ENCODE data around the gene FAAP20.
"Not testable (repeated sequence)": the region's sequence is repeated elsewhere in the genome, so short reads cannot be mapped to it uniquely, and the experiment has no call there.

Gene FAAP20

DNA sequence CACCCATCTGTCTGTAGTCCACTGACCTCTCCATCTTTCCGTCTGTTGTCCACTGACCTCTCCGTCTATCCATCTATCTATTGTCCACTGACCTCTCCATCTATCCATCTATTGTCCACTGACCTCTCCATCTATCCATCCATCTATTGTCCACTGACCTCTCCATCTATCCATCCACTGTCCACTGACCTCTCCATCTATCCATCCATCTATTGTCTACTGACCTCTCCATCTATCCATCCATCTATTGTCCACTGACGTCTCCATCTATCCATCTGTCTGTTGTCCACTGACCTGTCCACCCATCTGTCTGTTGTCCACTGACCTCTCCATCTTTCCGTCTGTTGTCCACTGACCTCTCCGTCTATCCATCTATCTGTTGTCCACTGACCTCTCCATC lies 46.7 kb downstream of the FAAP20 start:
- H3K18ac ChIP-seq (ENCODE audit: low read length); H4K91ac ChIP-seq (ENCODE audit: low read depth, low read length, poor library complexity); H3K4me3 ChIP-seq (ENCODE audit: low read length in 2 of 2); H3K79me1 ChIP-seq (ENCODE audit: low read depth, low read length); H3K4ac ChIP-seq (ENCODE audit: low read length); H2BK5ac ChIP-seq (ENCODE audit: low read length); DNase-seq (ENCODE audit: low spot score); H3K14ac ChIP-seq (ENCODE audit: low read length); H2AFZ ChIP-seq (ENCODE audit: low read length); H2BK120ac ChIP-seq (ENCODE audit: low read depth, low read length); H2BK15ac ChIP-seq (ENCODE audit: low read length); H3K27ac ChIP-seq (replicated peaks; ENCODE audit: low read length); H3K9me3 ChIP-seq (replicated peaks in 1 of 2; ENCODE audit: control insufficient read depth in 2 of 2, insufficient read depth in 1 of 2, low read depth in 1 of 2, low read length in 2 of 2); H3K23ac ChIP-seq (ENCODE audit: low read depth, low read length, poor library complexity); H2BK12ac ChIP-seq (ENCODE audit: low read length); H3K4me2 ChIP-seq (ENCODE audit: insufficient read depth, low read length, poor library complexity, severe bottlenecking); H3K9ac ChIP-seq (ENCODE audit: low read depth, low read length, poor library complexity); H3K4me1 ChIP-seq (ENCODE audit: control insufficient read depth in 2 of 2, insufficient read depth in 1 of 2, low read depth in 1 of 2, low read length in 2 of 2); H2AK5ac ChIP-seq (ENCODE audit: low read depth, low read length); H3K27me3 ChIP-seq (ENCODE audit: control insufficient read depth in 3 of 3, insufficient read depth in 3 of 3, low read depth in 1 of 3, low read length in 3 of 3); H4K8ac ChIP-seq (ENCODE audit: low read depth, low read length): not testable (repeated sequence)
- H3K36me3 ChIP-seq (replicated peaks in 1 of 2; ENCODE audit: control insufficient read depth in 2 of 2, insufficient read depth in 2 of 2, low read length in 2 of 2): peaks cover 0 to 25% of the 10 kb centered on the region in 2 donors
- no CpG with 5 or more reads among the region's 5 CpGs for WGBS, 2 donors (ENCODE audit: extremely low coverage in 2 of 2, insufficient read length in 2 of 2, insufficient replicate concordance in 1 of 2)

DNA sequence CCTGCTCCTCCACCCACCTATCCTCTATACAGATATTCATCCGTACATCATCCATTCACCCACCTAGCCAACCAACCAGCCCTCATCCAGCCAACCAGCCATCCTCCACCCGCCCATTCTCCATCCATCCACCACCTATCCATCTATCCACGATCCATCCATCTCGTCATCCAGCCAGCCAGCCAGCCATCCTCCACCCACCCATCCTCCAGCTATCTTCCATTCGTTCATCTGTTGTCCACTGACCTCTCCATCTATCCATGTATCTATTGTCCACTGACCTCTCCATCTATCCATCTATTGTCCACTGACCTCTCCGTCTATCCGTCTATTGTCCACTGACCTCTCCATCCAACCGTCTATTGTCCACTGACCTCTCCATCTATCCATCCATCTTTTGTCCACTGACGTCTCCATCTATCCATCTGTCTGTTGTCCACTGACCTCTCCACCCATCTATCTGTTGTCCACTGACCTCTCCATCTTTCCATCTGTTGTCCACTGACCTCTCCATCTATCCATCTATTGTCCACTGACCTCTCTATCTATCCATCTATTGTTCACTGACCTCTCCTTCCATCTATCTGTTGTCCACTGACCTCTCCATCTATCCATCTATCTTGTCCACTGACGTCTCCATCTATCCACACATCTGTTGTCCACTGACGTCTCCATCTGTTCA lies 47.6 kb downstream of the FAAP20 start:
- peaks cover 0 to 6% (median 0%) of the 10 kb centered on the region in 3 experiments for H3K27me3 ChIP-seq (ENCODE audit: control insufficient read depth in 3 of 3, insufficient read depth in 3 of 3, low read depth in 1 of 3, low read length in 3 of 3)
- H2AFZ ChIP-seq (ENCODE audit: low read length): no peak overlapping the region
- H3K14ac ChIP-seq (ENCODE audit: low read length): no peak overlapping the region
- H3K4me3 ChIP-seq (ENCODE audit: low read length in 2 of 2): no peak overlapping the region
- H3K36me3 ChIP-seq (replicated peaks in 1 of 2; ENCODE audit: control insufficient read depth in 2 of 2, insufficient read depth in 2 of 2, low read length in 2 of 2): peaks cover 0 to 21% of the 10 kb centered on the region in 2 donors
- no peak for DNase-seq (ENCODE audit: low spot score)
- H3K4me1 ChIP-seq (ENCODE audit: control insufficient read depth in 2 of 2, insufficient read depth in 1 of 2, low read depth in 1 of 2, low read length in 2 of 2): no peaks in the 10 kb centered on the region
- H3K4me2 ChIP-seq (ENCODE audit: insufficient read depth, low read length, poor library complexity, severe bottlenecking): no peak overlapping the region
- peak overlapping the region; percentile 30 for H3K23ac ChIP-seq (ENCODE audit: low read depth, low read length, poor library complexity)
- no peak overlapping the region for H2AK5ac ChIP-seq (ENCODE audit: low read depth, low read length)
- H3K9me3 ChIP-seq (replicated peaks in 1 of 2; ENCODE audit: control insufficient read depth in 2 of 2, insufficient read depth in 1 of 2, low read depth in 1 of 2, low read length in 2 of 2): no peaks in the 10 kb centered on the region
- H2BK120ac ChIP-seq (ENCODE audit: low read depth, low read length): no peak overlapping the region
- H4K91ac ChIP-seq (ENCODE audit: low read depth, low read length, poor library complexity): no peak overlapping the region
- no peak overlapping the region for H2BK15ac ChIP-seq (ENCODE audit: low read length)
- H2BK12ac ChIP-seq (ENCODE audit: low read length): no peak overlapping the region
- 100% methylated on average over 2 to 4 of the region's 11 CpGs for WGBS, 2 donors (ENCODE audit: extremely low coverage in 2 of 2, insufficient read length in 2 of 2, insufficient replicate concordance in 1 of 2)
- no peak overlapping the region for H3K27ac ChIP-seq (replicated peaks; ENCODE audit: low read length)
- no peak overlapping the region for H2BK5ac ChIP-seq (ENCODE audit: low read length)
- no peak overlapping the region for H3K4ac ChIP-seq (ENCODE audit: low read length)
- no peak overlapping the region for H4K8ac ChIP-seq (ENCODE audit: low read depth, low read length)
- H3K18ac ChIP-seq (ENCODE audit: low read length): no peak overlapping the region
- peaks cover 5% of the 10 kb centered on the region for H3K79me1 ChIP-seq (ENCODE audit: low read depth, low read length)
- H3K9ac ChIP-seq (ENCODE audit: low read depth, low read length, poor library complexity): no peak overlapping the region

DNA sequence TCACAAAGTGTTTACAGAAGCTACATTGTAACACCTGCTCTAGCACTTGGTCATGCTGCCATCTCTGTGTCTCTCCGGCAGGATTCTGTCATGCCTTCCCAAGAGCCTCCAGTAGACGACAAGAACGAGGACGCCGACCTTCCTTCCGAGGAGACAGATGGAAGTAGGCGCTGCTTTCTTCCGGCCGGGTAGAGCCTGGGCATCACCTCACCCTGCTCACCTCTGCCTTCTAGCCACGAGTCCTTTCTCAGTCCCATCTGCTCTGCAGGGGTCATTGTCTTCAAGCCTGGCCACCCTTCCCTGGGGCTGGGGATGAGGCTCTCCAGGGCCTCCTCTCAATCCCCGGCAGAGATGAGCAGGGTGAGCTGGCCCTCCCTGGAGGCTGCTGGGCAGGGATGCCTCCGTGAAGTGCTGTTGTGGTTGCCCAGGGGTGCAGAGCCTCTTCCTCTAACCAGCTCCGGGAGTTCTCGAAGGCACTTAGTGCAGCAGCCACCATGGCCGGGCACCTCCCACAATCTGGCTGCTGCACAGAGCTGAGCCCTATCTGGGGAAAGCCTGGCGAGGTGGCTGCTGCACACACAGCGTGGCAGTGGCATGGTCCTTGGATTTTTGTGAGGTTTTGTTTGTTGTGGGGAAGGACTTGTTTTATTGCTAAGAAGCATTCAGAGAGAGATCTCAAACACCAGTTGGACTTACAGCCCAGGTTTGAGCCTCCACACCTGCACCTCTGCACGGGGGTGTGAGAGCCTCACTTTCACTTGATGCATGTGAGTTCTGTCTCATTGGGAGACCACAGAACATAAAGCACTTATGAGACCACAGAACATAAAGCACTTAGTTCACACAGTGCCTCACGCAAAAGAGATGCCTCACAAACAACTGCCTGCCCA lies 48.4 kb downstream of the FAAP20 start:
- no peak for DNase-seq (ENCODE audit: low spot score)
- H2BK120ac ChIP-seq (ENCODE audit: low read depth, low read length): no peak overlapping the region
- WGBS, 2 donors (ENCODE audit: extremely low coverage in 2 of 2, insufficient read length in 2 of 2, insufficient replicate concordance in 1 of 2): no CpG with 5 or more reads among the region's 19 CpGs
- H3K9me3 ChIP-seq (replicated peaks in 1 of 2; ENCODE audit: control insufficient read depth in 2 of 2, insufficient read depth in 1 of 2, low read depth in 1 of 2, low read length in 2 of 2): no peaks in the 10 kb centered on the region
- H3K9ac ChIP-seq (ENCODE audit: low read depth, low read length, poor library complexity): peak overlapping the region; percentile 3
- no peaks in the 10 kb centered on the region for H3K4me1 ChIP-seq (ENCODE audit: control insufficient read depth in 2 of 2, insufficient read depth in 1 of 2, low read depth in 1 of 2, low read length in 2 of 2)
- no peak overlapping the region for H4K8ac ChIP-seq (ENCODE audit: low read depth, low read length)
- peak overlapping the region; percentile 46 for H2BK5ac ChIP-seq (ENCODE audit: low read length)
- H3K4ac ChIP-seq (ENCODE audit: low read length): no peak overlapping the region
- H3K36me3 ChIP-seq (replicated peaks in 1 of 2; ENCODE audit: control insufficient read depth in 2 of 2, insufficient read depth in 2 of 2, low read length in 2 of 2): peaks cover 0 to 19% of the 10 kb centered on the region in 2 donors
- no peak overlapping the region for H2AFZ ChIP-seq (ENCODE audit: low read length)
- peak overlapping the region in 1 of 2 donors; percentile 35 for H3K4me3 ChIP-seq (ENCODE audit: low read length in 2 of 2)
- H3K18ac ChIP-seq (ENCODE audit: low read length): no peak overlapping the region
- peak overlapping the region; percentile 27 for H3K23ac ChIP-seq (ENCODE audit: low read depth, low read length, poor library complexity)
- no peak overlapping the region for H4K91ac ChIP-seq (ENCODE audit: low read depth, low read length, poor library complexity)
- H2AK5ac ChIP-seq (ENCODE audit: low read depth, low read length): no peak overlapping the region
- no peak overlapping the region for H2BK15ac ChIP-seq (ENCODE audit: low read length)
- peaks cover 5% of the 10 kb centered on the region for H3K79me1 ChIP-seq (ENCODE audit: low read depth, low read length)
- H3K4me2 ChIP-seq (ENCODE audit: insufficient read depth, low read length, poor library complexity, severe bottlenecking): no peak overlapping the region
- peaks cover 0 to 4% (median 0%) of the 10 kb centered on the region in 3 experiments for H3K27me3 ChIP-seq (ENCODE audit: control insufficient read depth in 3 of 3, insufficient read depth in 3 of 3, low read depth in 1 of 3, low read length in 3 of 3)
- no peak overlapping the region for H3K27ac ChIP-seq (replicated peaks; ENCODE audit: low read length)
- peak overlapping the region; percentile 47 for H3K14ac ChIP-seq (ENCODE audit: low read length)
- no peak overlapping the region for H2BK12ac ChIP-seq (ENCODE audit: low read length)

DNA sequence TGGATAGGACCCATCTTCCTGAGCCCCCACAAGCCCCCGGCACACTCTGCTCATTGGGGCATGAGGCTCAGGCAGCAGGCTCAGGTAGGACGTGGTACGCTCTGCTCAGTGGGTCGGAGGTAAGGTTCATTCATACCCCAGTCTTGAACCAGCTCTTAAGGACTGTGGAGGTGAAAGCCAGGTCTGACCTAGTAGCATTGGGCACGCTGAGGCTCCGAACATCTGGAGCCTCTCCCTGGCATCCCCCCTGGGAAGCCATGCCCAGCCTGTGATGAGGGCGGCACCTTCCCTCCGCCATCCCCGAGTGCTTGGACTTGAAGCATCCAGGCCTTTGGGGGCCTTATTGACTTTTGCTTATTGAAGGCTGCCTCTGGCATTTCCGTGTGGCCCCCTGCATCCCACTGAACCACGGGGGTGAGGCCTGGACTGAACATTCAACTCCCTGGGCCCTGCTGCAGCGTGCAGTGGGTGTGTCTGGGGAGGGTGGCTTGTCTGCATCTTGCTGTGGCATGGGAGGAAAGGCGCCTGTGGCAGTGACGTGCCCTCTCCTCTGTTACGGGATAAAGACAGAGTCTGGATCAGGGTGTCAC lies 50.0 kb downstream of the FAAP20 start:
- WGBS, 2 donors (ENCODE audit: extremely low coverage in 2 of 2, insufficient read length in 2 of 2, insufficient replicate concordance in 1 of 2): no CpG with 5 or more reads among the region's 15 CpGs

More for the DNA sequence above, 50.0 kb downstream of the FAAP20 start:
- no peak overlapping the region for H3K9ac ChIP-seq (ENCODE audit: low read depth, low read length, poor library complexity)
- H2BK15ac ChIP-seq (ENCODE audit: low read length): no peak overlapping the region
- no peak overlapping the region for H3K4me2 ChIP-seq (ENCODE audit: insufficient read depth, low read length, poor library complexity, severe bottlenecking)
- no peaks in the 10 kb centered on the region for H3K27me3 ChIP-seq (ENCODE audit: control insufficient read depth in 3 of 3, insufficient read depth in 3 of 3, low read depth in 1 of 3, low read length in 3 of 3)
- no peak overlapping the region for H3K4me3 ChIP-seq (ENCODE audit: low read length in 2 of 2)
- H2AK5ac ChIP-seq (ENCODE audit: low read depth, low read length): no peak overlapping the region
- peaks cover 0 to 15% of the 10 kb centered on the region in 2 donors for H3K36me3 ChIP-seq (replicated peaks in 1 of 2; ENCODE audit: control insufficient read depth in 2 of 2, insufficient read depth in 2 of 2, low read length in 2 of 2)
- no peak overlapping the region for H3K4ac ChIP-seq (ENCODE audit: low read length)
- H3K27ac ChIP-seq (replicated peaks; ENCODE audit: low read length): no peak overlapping the region
- H3K9me3 ChIP-seq (replicated peaks in 1 of 2; ENCODE audit: control insufficient read depth in 2 of 2, insufficient read depth in 1 of 2, low read depth in 1 of 2, low read length in 2 of 2): no peaks in the 10 kb centered on the region
- peak overlapping the region; percentile 4 for H3K14ac ChIP-seq (ENCODE audit: low read length)
- H2BK120ac ChIP-seq (ENCODE audit: low read depth, low read length): no peak overlapping the region
- H3K18ac ChIP-seq (ENCODE audit: low read length): no peak overlapping the region
- no peak overlapping the region for H2BK5ac ChIP-seq (ENCODE audit: low read length)
- H4K8ac ChIP-seq (ENCODE audit: low read depth, low read length): no peak overlapping the region
- H3K23ac ChIP-seq (ENCODE audit: low read depth, low read length, poor library complexity): no peak overlapping the region
- DNase-seq (ENCODE audit: low spot score): no peak
- no peak overlapping the region for H4K91ac ChIP-seq (ENCODE audit: low read depth, low read length, poor library complexity)
- no peak overlapping the region for H2BK12ac ChIP-seq (ENCODE audit: low read length)
- no peaks in the 10 kb centered on the region for H3K4me1 ChIP-seq (ENCODE audit: control insufficient read depth in 2 of 2, insufficient read depth in 1 of 2, low read depth in 1 of 2, low read length in 2 of 2)
- no peak overlapping the region for H2AFZ ChIP-seq (ENCODE audit: low read length)
- peaks cover 2% of the 10 kb centered on the region for H3K79me1 ChIP-seq (ENCODE audit: low read depth, low read length)
